B cell (primary cell): ENCODE results near the gene SLC26A3.

Source experiments
- EZH2 ChIP-seq: IDR thresholded peaks from 2 replicates; pipeline ENCODE4 v1.6.1; 2012; ENCODE audit warnings: borderline replicate concordance, low read depth, mild to moderate bottlenecking, moderate library complexity, low read length; ENCODE audit not compliant: insufficient read depth, poor library complexity, severe bottlenecking
- TF ChIP-seq, protein P1 (sequence below): fragments of 200-600 bp; IDR thresholded peaks from one replicate; pipeline ENCODE4 v1.8.0; 2022; ENCODE audit warnings: antibody characterized with exemption, mild to moderate bottlenecking

- TF ChIP-seq, protein P1, sequence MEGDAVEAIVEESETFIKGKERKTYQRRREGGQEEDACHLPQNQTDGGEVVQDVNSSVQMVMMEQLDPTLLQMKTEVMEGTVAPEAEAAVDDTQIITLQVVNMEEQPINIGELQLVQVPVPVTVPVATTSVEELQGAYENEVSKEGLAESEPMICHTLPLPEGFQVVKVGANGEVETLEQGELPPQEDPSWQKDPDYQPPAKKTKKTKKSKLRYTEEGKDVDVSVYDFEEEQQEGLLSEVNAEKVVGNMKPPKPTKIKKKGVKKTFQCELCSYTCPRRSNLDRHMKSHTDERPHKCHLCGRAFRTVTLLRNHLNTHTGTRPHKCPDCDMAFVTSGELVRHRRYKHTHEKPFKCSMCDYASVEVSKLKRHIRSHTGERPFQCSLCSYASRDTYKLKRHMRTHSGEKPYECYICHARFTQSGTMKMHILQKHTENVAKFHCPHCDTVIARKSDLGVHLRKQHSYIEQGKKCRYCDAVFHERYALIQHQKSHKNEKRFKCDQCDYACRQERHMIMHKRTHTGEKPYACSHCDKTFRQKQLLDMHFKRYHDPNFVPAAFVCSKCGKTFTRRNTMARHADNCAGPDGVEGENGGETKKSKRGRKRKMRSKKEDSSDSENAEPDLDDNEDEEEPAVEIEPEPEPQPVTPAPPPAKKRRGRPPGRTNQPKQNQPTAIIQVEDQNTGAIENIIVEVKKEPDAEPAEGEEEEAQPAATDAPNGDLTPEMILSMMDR = no peak
- no peak for TF ChIP-seq EZH2
Observed at GRCh38 chr7:107779647-107780099, 23.4 kb downstream of the SLC26A3 start.
